GM19099 (cell line): Measurements from ENCODE around the gene NEDD4L.

Experiments used
- POLR2A ChIP-seq: IDR thresholded peaks from 3 replicates; pipeline ENCODE4 v1.6.1; 2011; ENCODE audit warnings: low read depth; ENCODE audit not compliant: insufficient read length; ENCODE audit errors: extremely low read depth

The NEDD4L gene

DNA sequence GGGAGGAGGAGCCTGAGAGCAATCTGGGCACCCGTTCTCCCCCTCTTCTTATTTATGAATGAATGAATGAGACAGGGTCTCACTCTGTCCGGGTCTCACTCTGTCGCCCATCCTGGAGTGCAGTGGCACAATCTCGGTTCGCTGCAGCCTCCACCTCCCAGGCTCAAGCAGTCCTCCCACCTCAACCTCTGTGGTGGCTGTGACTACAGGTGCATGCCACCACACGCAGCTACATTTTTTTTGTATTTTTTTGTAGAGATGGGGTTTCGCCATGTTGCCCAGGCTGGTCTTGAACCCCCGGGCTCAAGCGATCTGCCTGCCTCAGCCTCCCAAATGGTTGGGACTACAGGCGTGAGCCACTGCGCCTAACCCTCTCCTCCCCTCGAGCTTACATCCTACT is 198.4 kb downstream of the NEDD4L start:
- TF ChIP-seq POLR2A, result no peak

DNA sequence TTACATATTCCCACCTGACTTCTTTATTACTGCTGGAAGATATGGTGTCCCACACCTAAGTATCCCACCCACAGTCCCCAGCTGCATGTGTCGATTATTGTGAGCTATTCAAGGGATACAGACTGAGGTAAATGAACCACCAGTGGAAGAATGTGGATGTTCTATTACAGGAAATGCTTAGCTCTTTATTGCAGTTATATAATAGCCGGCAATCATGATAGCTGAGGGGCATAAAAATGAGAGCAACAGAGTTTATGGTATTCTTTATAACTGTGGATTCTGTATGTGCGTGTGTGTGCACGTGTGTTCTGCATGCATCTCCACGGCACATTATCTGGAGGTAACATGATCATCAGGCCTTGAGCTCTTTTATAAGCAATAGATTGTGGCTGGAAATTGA is 198.9 kb downstream of the NEDD4L start:
- TF ChIP-seq POLR2A, result no peak

DNA sequence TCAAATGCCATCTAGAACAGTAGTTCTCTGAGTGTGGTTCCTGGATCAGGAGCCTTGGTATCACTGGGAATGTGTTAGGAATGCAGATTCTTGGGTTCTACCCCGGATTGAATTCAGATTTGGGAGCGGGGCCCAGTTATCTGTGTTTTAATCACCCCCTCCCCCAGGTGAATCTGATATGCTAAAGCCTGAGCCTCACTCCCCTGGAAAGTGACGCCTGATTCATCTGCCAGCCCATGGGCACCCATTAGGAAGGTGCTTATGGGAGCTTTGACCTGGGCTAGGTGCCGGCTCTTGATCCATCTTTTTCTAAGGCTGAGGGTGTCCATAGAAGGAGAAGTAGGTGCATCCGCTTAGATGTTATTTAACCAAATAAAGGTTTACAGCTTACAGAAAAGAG is 199.4 kb downstream of the NEDD4L start:
- TF ChIP-seq POLR2A, result no peak

DNA sequence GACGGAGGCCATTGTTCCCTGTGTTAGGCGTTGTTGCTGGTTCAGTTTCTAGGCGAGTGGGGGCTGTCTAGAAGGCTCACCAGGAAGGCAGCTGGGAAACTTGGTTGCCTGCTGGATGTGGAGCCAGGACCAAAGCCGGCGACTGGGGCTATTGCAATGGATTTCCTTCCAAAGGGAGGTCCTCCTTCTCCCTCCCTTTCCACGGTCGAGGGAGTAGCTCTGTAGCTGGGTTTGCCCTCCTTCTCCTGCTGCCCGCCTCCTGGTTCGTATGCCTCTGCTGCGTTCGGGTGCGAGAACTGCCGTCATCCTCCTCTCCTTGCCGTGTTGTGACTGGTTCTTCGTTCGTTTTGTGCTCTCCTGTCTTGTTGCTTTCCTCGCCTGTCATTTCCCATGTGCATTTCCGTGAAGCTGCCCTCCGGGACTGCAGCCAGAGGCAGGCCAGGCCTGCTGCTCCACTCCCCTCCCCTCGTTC is 203.4 kb downstream of the NEDD4L start:
- no peak for TF ChIP-seq POLR2A

- no peak for TF ChIP-seq POLR2A
Observed at GRCh38 chr18:58249712-58250111, 205.7 kb downstream of the NEDD4L start.

DNA sequence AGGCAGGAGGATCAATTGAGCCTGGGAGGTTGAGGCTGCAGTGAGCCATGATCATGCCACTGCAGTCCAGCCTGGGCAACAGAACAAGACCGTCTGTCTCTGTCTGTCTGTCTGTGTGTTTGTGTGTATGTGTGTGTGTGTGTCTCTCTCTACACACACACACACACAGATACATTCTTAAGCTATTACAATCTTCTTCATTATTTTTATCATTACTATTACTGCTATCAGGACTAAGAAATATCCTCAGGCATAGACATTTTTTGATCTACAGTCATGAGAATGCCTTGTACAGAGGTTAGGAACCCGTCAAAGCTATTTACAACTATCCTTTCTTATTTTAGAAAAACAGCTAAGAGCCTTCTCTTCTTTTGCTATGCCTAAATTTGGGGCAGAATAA is 207.4 kb downstream of the NEDD4L start:
- no peak for TF ChIP-seq POLR2A

DNA sequence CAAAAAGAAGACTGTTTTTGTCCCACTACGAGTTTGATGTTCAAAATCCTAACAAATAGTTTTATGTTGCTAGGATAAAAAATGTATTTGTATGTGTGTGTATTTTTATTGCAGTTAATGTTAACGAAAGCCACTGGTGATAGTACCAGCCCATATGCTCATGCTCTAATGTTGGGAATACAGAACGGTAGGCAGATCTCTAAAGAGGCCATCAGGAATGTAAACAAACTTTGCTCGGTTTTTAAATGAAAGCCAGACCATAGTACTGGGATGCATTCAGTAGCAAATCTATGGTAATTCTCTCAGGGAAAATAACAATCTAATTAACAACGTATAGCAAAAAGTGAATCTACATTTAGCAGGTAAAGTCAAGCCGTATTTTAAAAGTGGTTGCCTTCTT is 208.1 kb downstream of the NEDD4L start:
- no peak for TF ChIP-seq POLR2A

DNA sequence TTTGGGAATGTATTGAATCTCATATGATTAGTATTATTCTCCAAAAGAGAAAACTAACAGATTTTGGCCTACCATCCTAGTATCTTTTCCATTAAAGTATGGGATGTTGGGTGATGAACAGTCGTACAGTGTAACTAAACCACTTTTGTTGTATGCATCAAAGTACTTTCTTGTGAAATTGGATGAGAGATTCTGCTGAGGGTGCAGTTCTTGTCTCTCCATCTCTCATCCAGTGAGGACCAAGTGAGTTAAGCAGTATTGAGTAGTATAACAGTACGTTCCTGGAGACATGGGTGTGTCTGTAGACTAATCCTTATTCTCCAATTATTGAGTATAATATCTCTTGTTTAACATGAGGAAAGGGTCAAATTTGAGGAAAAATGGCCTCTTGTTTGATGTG is 209.3 kb downstream of the NEDD4L start:
- no peak for TF ChIP-seq POLR2A

DNA sequence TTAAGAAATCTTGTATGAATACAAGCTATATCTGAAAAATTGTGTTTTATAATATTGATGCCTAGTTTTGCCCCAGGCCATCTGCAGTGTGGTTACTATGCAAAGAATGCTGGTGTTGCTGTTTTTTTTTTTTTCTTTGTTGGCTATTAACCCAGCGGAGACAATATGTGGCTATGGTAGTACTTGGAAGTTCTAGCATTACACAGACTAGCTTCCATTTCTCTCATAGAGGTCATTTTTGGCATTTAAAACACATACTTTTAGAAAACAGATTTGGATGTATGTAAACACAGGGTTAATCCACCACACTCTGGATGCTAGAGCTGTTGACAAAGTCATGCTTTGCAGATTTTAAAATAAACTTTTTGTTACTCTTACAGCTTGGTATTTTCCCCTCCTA is 209.8 kb downstream of the NEDD4L start:
- no peak for TF ChIP-seq POLR2A

DNA sequence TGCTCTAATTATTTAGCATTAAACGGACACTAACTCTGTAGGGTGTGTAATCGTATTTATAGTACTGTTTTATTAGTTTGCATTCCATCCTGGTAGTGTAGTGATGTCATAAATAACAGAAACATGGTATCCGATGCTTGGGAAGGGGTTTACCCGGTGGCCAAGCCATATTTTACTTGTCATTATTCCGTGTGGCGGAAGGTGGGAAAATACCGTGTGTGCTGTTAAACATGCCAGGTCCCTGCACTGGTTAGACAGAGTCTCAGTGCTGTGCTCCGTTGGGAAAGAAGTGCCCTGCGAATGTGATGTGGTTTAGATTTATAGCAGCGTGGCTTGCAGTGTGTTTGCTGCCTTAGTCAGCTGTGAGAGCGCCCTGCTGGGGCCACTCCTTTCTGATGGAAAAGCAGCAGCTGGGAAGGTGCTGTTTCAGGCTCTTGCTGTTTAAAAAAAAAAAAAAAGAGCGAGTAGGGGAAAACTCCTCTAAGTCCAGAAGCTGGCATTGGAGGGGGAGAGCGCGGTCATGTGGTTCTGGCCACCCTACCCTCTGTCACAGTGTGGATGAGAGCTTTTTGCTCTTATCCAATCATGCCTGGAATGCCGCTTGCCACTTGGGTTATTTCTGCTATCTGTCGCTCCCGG is 211.0 kb downstream of the NEDD4L start:
- TF ChIP-seq POLR2A, result no peak

DNA sequence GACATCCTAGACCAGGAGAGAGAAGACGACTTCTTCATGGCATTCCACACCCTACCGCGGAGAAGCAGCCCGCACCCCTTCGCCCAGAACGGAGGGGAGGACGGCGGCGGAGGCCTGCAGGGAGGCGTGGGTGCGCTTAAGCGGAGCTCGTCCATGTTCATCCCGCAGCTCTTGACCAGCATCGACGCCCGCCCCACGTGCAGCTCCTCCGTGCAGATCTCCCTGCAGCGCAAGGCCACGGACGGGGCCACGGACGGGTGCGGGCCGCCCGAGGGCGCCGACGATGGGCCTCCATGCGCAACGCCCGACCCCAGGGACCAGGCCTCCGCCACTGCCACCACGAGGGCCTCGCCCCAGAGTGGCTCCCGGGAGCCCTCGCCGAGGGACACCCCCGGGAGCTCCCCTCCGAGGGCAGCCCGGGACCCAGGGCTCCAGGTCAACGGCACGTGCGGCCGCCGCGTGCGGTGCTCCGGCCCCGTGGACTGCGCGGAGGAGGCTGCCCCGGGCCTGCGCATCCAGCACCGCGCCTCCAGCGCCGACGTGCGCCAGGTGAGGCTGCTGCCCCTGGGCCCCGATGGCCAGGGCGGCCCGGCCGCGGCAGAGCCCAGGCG is 211.8 kb downstream of the NEDD4L start:
- no peak for TF ChIP-seq POLR2A

DNA sequence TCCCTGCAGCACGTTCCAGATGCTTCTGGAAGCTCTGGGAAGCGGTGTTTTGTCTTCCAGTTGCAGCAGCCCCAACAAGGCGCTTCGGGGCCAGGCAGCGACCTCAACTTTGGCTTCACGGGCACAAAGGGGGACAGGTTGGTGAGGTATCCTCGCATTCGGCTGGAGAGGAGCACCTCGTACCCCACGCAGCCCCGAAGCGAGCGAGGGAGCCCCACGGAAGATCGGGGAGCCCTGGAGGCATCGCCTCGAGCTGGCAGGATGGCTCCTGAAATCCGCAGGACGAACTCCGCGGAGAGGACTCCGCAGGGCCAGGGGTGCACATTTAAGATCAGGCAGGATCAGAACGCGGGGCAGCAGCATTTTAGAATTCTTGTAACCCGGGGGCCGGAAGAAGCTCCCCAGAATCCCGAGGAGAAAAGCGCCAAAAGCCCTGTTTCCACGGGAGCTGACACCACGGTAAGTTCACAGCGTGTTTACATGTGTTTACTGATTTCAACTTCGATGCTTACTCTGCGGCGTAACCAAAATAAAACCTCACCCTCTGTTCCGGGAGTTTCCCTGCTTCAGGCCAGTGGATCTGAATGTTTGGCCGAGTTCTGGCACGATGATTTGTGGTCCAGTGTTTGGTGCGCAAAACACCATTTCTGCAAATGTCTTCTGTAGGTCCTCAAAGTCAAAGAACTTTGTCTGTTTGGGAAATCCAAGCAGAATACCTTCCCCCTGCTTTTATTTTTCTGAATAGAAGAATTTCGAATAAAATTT is 212.5 kb downstream of the NEDD4L start:
- no peak for TF ChIP-seq POLR2A

DNA sequence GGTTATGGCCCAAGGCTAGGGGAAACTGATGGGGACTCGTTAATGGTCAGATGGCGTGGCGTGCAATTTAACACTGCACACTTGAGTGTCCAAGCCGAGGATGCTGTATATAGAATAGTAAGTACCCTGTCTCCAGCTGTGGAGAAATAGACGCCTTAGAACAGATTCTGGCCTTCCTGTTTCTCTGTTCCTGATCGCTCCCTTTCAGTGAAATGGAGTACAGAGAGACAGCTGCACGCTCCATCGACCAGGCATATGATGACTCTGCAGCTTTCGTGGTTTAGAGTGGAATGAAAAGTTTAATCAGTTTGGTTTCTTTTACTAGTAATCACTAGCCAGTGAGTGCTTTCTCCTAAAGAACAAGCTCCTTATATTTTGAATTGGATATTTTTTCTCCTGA is 213.4 kb downstream of the NEDD4L start:
- TF ChIP-seq POLR2A, result no peak

DNA sequence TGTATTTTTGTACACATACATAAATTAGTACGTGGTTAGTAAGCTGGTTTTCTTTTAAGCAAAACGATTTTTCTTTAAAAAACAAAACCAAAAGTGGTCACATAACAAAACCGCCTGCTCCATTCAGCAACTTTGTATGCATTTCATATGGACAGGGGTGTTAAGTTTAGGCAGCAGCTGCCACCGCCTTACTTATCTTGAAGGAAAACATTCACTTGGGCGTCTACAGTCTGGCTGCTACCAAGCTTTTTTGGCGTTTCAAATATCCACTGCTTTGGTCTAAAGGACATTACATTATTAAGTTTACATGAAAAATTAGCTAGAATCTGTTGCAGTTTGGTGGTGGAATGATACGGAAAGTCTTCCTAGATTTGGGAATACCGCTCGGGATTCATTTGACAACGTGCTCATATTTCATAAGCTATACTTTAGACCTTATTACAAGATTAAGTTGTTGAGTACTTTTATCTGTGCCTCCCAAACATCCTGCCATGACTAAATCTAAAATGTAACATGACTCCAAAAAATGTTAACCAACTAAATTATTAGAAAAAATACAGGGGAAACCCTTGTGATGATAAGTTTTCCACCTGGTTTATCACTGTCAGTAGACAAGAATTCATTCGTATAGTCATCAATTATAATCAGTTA is 214.8 kb downstream of the NEDD4L start:
- no peak for TF ChIP-seq POLR2A

DNA sequence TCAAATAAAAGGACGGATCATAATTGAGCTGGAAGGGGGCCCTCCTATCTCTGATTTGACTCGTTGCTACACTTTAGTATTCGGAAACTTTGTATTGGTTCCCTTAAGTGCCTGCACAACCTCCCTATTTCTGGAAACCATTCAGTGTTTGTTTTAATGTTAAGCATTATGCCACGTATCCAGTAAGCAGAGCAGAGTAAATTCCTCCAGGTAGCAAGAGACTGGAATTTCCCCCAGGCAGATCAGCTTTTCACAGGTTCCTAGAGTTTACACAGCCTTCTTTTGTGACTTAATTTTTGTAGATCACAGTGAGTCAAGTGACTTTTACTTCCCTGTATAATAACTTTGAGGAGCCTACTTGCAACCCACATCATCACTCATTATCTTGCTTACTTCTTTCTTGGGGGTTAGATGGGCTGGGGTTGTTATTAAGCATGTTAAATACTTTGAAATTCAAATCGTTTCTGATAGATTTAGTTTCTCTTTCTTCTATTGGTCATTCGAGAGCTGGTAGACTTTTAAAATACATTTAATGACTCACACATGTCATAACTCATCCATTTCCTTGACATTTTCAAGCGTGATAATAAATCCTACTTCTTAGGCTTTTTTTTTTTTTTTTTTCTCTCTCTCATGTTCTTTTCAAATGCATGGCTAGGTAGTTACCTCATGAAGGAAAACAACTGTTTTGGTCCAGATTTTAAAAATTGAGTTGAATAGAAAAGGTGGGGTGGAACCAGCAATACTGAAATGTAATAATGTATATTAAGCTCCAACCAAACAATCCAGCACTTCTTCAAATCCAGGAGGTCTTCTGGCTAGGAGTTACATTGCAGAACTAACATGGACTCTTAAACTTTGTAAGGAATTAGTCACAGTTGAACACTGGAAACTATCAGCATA is 219.3 kb downstream of the NEDD4L start:
- no peak for TF ChIP-seq POLR2A

DNA sequence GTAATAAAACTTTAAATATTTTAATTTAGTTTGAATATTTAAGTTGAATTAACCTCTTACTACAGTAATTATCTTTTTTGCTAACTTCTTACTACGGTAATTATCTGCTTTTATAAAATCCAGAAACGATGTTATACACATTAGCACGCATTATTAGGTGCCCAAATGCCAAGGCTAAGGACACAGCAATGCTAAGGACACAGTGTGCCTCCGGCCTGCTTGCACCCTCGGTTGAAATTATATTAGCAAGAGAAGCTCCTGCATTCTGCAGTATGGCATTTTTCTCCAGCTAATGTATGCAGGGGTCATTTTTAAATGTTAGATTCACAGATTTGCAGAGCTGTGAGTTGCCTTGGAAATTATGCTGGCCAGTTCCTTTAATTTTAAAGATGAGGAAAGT is 220.0 kb downstream of the NEDD4L start:
- no peak for TF ChIP-seq POLR2A
